GM21447 (cell line): ENCODE results near the gene EMSY.

ENCODE experiments used
- ATAC-seq: cut with Tn5 transposase; IDR thresholded peaks from one replicate; pipeline ENCODE4 v1.9.1; 2021; ENCODE audit not compliant: unreplicated experiment

EMSY gene

GRCh38 chr11:76453248-76453647 lies 8.4 kb downstream of the EMSY start:
- ATAC-seq = no peak

GRCh38 chr11:76455331-76455730 lies 10.5 kb downstream of the EMSY start:
- no peak for ATAC-seq

GRCh38 chr11:76455931-76456330 lies 11.1 kb downstream of the EMSY start:
- no peak for ATAC-seq

GRCh38 chr11:76456571-76456970 lies 11.8 kb downstream of the EMSY start:
- ATAC-seq = no peak

GRCh38 chr11:76459299-76459698 lies 14.5 kb downstream of the EMSY start:
- ATAC-seq = no peak

GRCh38 chr11:76459846-76460245 lies 15.0 kb downstream of the EMSY start:
- ATAC-seq = no peak

- no peak for ATAC-seq
These were observed 17.5 kb downstream of the EMSY start for GRCh38 chr11:76462317-76462716.

- no peak for ATAC-seq
These were observed 20.9 kb downstream of the EMSY start for GRCh38 chr11:76465701-76466100.

GRCh38 chr11:76466666-76467065 lies 21.8 kb downstream of the EMSY start:
- ATAC-seq = no peak

- ATAC-seq = no peak
These were observed 24.3 kb downstream of the EMSY start for GRCh38 chr11:76469141-76469540.

GRCh38 chr11:76471382-76471781 lies 26.6 kb downstream of the EMSY start:
- no peak for ATAC-seq

GRCh38 chr11:76480241-76480640 lies 35.4 kb downstream of the EMSY start:
- no peak for ATAC-seq

- no peak for ATAC-seq
These were observed 46.8 kb downstream of the EMSY start for GRCh38 chr11:76491644-76492043.

GRCh38 chr11:76493040-76493439 lies 48.2 kb downstream of the EMSY start:
- no peak for ATAC-seq

- ATAC-seq = no peak
These were observed 49.1 kb downstream of the EMSY start for GRCh38 chr11:76493626-76494539.

GRCh38 chr11:76495019-76495418 lies 50.2 kb downstream of the EMSY start:
- ATAC-seq = no peak

GRCh38 chr11:76496174-76496573 lies 51.4 kb downstream of the EMSY start:
- no peak for ATAC-seq

- no peak for ATAC-seq
These were observed 56.8 kb downstream of the EMSY start for GRCh38 chr11:76501526-76502202.

- ATAC-seq = no peak
These were observed 62.0 kb downstream of the EMSY start for GRCh38 chr11:76506833-76507232.

GRCh38 chr11:76510060-76511047 lies 65.5 kb downstream of the EMSY start:
- no peak for ATAC-seq
